ENCODE data around the gene TBL1XR1. TPM values are rescaled to one million over a fixed set of nuclear protein-coding genes. Genes with fewer than 3 reads are reported as not detected.

The TBL1XR1 gene
- total and polyA plus RNA-seq, 5 donors, result 31.4 to 145 (median 140) TPM

- H3K27me3 ChIP-seq (ENCODE audit: control insufficient read depth, insufficient read depth), result no peaks in the 10 kb centered on the region
- 98% methylated on average over 25 of the region's 25 CpGs for WGBS
- ATAC-seq, result peak in 1 of 2 donors; percentile 52
- no peak overlapping the region for H3K4me3 ChIP-seq (ENCODE audit: low read length)
- no peaks in the 10 kb centered on the region for H3K4me1 ChIP-seq (ENCODE audit: control insufficient read depth, insufficient read depth, low read length)
- intact Hi-C loops (cut with DNase I), result no loop called here
- peak in 1 of 3 donors; percentile 43 for DNase-seq
- H3K9me3 ChIP-seq (ENCODE audit: control insufficient read depth, low read length), result no peaks in the 10 kb centered on the region
- no peak overlapping the region for H3K27ac ChIP-seq (ENCODE audit: low read length)
These were observed 31.4 kb upstream of the TBL1XR1 start for GRCh38 chr3:177228601-177229190.

GRCh38 chr3:177224414-177224813, 27.1 kb upstream of the TBL1XR1 start:
- H3K9me3 ChIP-seq (ENCODE audit: control insufficient read depth, low read length), result no peaks in the 10 kb centered on the region
- DNase-seq (no peak), ATAC-seq (no peak)
- no peak overlapping the region for H3K27ac ChIP-seq (ENCODE audit: low read length)
- intact Hi-C loops (cut with DNase I), result no loop called here
- H3K4me3 ChIP-seq (ENCODE audit: low read length), result no peak overlapping the region
- no peaks in the 10 kb centered on the region for H3K27me3 ChIP-seq (ENCODE audit: control insufficient read depth, insufficient read depth)
- H3K4me1 ChIP-seq (ENCODE audit: control insufficient read depth, insufficient read depth, low read length), result no peaks in the 10 kb centered on the region

GRCh38 chr3:177221744-177222143, 24.5 kb upstream of the TBL1XR1 start:
- 87% methylated on average over 3 of the region's 3 CpGs for WGBS
- Histone ChIP-seq H3K27ac (ENCODE audit: low read length) (no peak overlapping the region), H3K9me3 (ENCODE audit: control insufficient read depth, low read length) (no peaks in the 10 kb centered on the region), H3K27me3 (ENCODE audit: control insufficient read depth, insufficient read depth) (no peaks in the 10 kb centered on the region), H3K4me3 (ENCODE audit: low read length) (no peak overlapping the region), H3K4me1 (ENCODE audit: control insufficient read depth, insufficient read depth, low read length) (no peaks in the 10 kb centered on the region)
- intact Hi-C loops (cut with DNase I), result no loop called here
- ATAC-seq (no peak), DNase-seq (no peak)

GRCh38 chr3:177220136-177220974, 23.1 kb upstream of the TBL1XR1 start:
- DNase-seq, result no peak
- H3K9me3 ChIP-seq (ENCODE audit: control insufficient read depth, low read length), result no peaks in the 10 kb centered on the region
- no peaks in the 10 kb centered on the region for H3K4me1 ChIP-seq (ENCODE audit: control insufficient read depth, insufficient read depth, low read length)
- H3K27ac ChIP-seq (ENCODE audit: low read length), result no peak overlapping the region
- H3K4me3 ChIP-seq (ENCODE audit: low read length), result no peak overlapping the region
- intact Hi-C loops (cut with DNase I), result no loop called here
- no peaks in the 10 kb centered on the region for H3K27me3 ChIP-seq (ENCODE audit: control insufficient read depth, insufficient read depth)
- WGBS, result 85% methylated on average over 9 of the region's 9 CpGs
- ATAC-seq, result no peak

DNA sequence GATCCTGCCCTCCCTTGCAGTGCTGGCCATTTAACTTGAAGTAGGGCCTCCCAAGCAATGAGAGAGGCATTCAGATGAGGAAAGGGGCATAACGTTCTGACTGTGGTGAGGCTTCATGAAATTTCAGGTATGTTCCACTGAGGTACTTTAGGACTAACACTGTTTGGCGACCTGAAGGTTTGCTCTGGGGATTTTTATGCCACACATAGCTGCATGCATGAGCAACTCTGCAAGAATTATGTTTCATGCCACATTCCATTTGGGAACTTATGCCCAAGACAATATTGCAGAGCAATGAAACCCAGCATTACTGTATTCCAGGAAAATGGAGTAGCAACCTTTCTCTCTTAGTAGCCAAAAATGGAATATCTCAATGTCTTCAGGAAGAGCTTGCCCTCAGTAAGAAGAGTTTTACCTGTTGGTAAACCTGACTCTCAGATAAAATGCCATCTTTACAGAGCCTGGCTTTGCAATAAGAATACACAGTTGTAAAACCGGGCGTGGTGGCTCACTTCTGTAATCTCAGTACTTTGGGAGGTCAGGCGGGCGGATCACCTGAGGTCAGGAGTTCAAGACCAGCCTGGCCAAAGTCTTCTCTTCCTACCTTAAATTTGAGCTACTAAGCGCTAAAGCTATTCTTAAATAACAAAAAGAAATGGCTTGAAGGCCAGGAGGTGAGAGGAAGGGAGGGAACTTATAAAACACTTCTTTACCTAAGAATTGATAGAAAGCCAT, 16.7 kb upstream of the TBL1XR1 start:
- 91% methylated on average over 7 of the region's 7 CpGs for WGBS
- Histone ChIP-seq H3K27ac (ENCODE audit: low read length) (no peak overlapping the region), H3K4me3 (ENCODE audit: low read length) (no peak overlapping the region), H3K27me3 (ENCODE audit: control insufficient read depth, insufficient read depth) (no peaks in the 10 kb centered on the region), H3K4me1 (ENCODE audit: control insufficient read depth, insufficient read depth, low read length) (no peaks in the 10 kb centered on the region), H3K9me3 (ENCODE audit: control insufficient read depth, low read length) (no peaks in the 10 kb centered on the region)
- intact Hi-C loops (cut with DNase I), result no loop called here
- ATAC-seq (no peak), DNase-seq (no peak)

- Histone ChIP-seq H3K4me1 (ENCODE audit: control insufficient read depth, insufficient read depth, low read length) (no peaks in the 10 kb centered on the region), H3K4me3 (ENCODE audit: low read length) (no peak overlapping the region), H3K27ac (ENCODE audit: low read length) (no peak overlapping the region), H3K9me3 (ENCODE audit: control insufficient read depth, low read length) (no peaks in the 10 kb centered on the region), H3K27me3 (ENCODE audit: control insufficient read depth, insufficient read depth) (no peaks in the 10 kb centered on the region)
- DNase-seq (no peak), ATAC-seq (no peak)
- intact Hi-C loops (cut with DNase I), result no loop called here
- WGBS, result 93% methylated on average over 8 of the region's 8 CpGs
These were observed 15.5 kb upstream of the TBL1XR1 start for GRCh38 chr3:177212756-177213155.

- ATAC-seq (no peak), DNase-seq (no peak)
- H3K27ac ChIP-seq (ENCODE audit: low read length), result no peak overlapping the region
- H3K27me3 ChIP-seq (ENCODE audit: control insufficient read depth, insufficient read depth), result no peaks in the 10 kb centered on the region
- no peaks in the 10 kb centered on the region for H3K9me3 ChIP-seq (ENCODE audit: control insufficient read depth, low read length)
- intact Hi-C loops (cut with DNase I), result no loop called here
- no peak overlapping the region for H3K4me3 ChIP-seq (ENCODE audit: low read length)
- H3K4me1 ChIP-seq (ENCODE audit: control insufficient read depth, insufficient read depth, low read length), result no peaks in the 10 kb centered on the region
These were observed 15.0 kb upstream of the TBL1XR1 start for GRCh38 chr3:177212278-177212610.

- WGBS, result 80% methylated on average over 7 of the region's 7 CpGs
- H3K4me1 ChIP-seq (ENCODE audit: control insufficient read depth, insufficient read depth, low read length), result no peaks in the 10 kb centered on the region
- DNase-seq (no peak), ATAC-seq (no peak)
- no peaks in the 10 kb centered on the region for H3K27me3 ChIP-seq (ENCODE audit: control insufficient read depth, insufficient read depth)
- H3K4me3 ChIP-seq (ENCODE audit: low read length), result no peak overlapping the region
- intact Hi-C loops (cut with DNase I), result no loop called here
- no peaks in the 10 kb centered on the region for H3K9me3 ChIP-seq (ENCODE audit: control insufficient read depth, low read length)
- H3K27ac ChIP-seq (ENCODE audit: low read length), result no peak overlapping the region
These were observed 14.4 kb upstream of the TBL1XR1 start for GRCh38 chr3:177211503-177212277.

DNA sequence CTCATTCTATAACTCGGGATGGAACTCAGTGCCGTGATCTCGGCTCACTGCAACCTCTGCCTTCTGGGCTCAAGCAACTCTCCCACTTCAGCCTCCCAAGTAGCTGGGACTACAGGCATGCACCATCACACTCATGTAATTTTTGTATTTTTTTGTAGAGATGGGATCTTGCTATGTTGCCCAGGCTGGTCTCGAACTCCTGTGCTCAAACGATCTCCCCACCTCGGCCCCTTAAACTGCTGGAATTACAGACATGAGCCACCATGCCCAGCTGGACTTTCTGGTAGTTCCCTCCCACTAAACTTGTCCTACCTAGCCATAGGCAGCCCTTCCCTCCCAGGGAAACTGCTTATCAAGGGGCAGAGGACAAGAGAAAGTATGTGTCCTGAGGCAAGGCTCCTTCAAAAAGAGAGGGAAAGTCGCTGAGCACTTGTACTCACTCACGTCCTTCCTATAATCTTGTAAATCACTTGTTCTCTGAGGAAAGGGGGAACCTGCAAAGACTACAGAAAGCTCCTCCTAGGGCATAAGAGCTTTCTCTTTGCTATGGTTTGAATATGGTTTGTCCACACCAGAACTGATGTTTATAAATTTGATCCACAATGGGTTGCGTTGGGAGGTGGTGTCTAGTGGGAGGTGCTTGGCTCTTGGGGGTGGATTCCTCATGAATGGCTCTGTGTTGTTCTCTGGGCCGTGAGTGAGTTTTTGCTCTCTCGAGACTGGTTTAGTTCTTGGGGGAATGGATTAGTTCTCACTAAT, 13.6 kb upstream of the TBL1XR1 start:
- ATAC-seq (no peak), DNase-seq (no peak)
- no peak overlapping the region for H3K27ac ChIP-seq (ENCODE audit: low read length)
- H3K4me3 ChIP-seq (ENCODE audit: low read length), result no peak overlapping the region
- H3K27me3 ChIP-seq (ENCODE audit: control insufficient read depth, insufficient read depth), result no peaks in the 10 kb centered on the region
- no peaks in the 10 kb centered on the region for H3K4me1 ChIP-seq (ENCODE audit: control insufficient read depth, insufficient read depth, low read length)
- intact Hi-C loops (cut with DNase I), result no loop called here
- H3K9me3 ChIP-seq (ENCODE audit: control insufficient read depth, low read length), result no peaks in the 10 kb centered on the region
- WGBS, result 87% methylated on average over 11 of the region's 11 CpGs

GRCh38 chr3:177209509-177209908, 12.2 kb upstream of the TBL1XR1 start:
- Histone ChIP-seq H3K9me3 (ENCODE audit: control insufficient read depth, low read length) (no peaks in the 10 kb centered on the region), H3K4me1 (ENCODE audit: control insufficient read depth, insufficient read depth, low read length) (no peaks in the 10 kb centered on the region), H3K27ac (ENCODE audit: low read length) (no peak overlapping the region), H3K4me3 (ENCODE audit: low read length) (no peak overlapping the region), H3K27me3 (ENCODE audit: control insufficient read depth, insufficient read depth) (no peaks in the 10 kb centered on the region)
- ATAC-seq (no peak), DNase-seq (no peak)
- intact Hi-C loops (cut with DNase I), result loop anchor here in 2 of 4 donors (10.0 kb wide), 2 partner anchors 45 to 65 kb away; no protein-coding TSS in a partner anchor
- 95% methylated on average over 5 of the region's 5 CpGs for WGBS

Measured in right cardiac atrium (tissue), 5 donors.